HepG2 (cell line): ENCODE measurements around the gene PAXX. TPM values are rescaled to one million over a fixed set of nuclear protein-coding genes. Genes with fewer than 3 reads are reported as not detected.

Source experiments
- ATAC-seq: fragments of 200-7000 bp; cut with Tn5 transposase; 3 replicates; pipeline ENCODE4 v1.9.1; 2020; ENCODE audit warnings: mild to moderate bottlenecking, moderate library complexity
- BruUV-seq: library from RNA; stranded (reverse); fragments of 400-500 nt; replicated peaks from 2 replicates; lab custom pipeline; 2021; lab: Mats Ljungman, UMichigan
- CTCF ChIA-PET: fragments of 300-600 bp; formaldehyde crosslinking; extraction: SDS; loops from one replicate; lab custom pipeline; 2021; ENCODE audit warnings: low total read pairs, inconsistent platforms, low intra/inter-chr PET ratio; lab: Yijun Ruan, JAX
- POLR2A ChIA-PET: fragments of 350-600 bp; sonication (Branson Sonifier 250); formaldehyde crosslinking; loops from one replicate; lab custom pipeline; 2020; ENCODE audit warnings: antibody characterized with exemption, inconsistent platforms; lab: Yijun Ruan, JAX
- DNase-seq: peaks from one replicate; pipeline ENCODE4 v3.0.0-alpha.2; 2015; ENCODE audit warnings: low spot score
- FAIRE-seq: peaks from 3 replicates; lab custom pipeline; 2011; peaks lifted over from hg19 to GRCh38; lab: Jason Lieb, UNC
- H2AFZ ChIP-seq: one replicate; pipeline ENCODE4 v1.6.1; 2011; ENCODE audit warnings: low read length, inconsistent platforms
- H3K27ac ChIP-seq: fragments of 300-600 bp; 3 replicates; pipeline ENCODE4 v1.8.0; 2011; ENCODE audit warnings: mixed run types, mild to moderate bottlenecking, mixed read lengths, low read length, inconsistent platforms; ENCODE audit not compliant: insufficient read depth; ENCODE audit errors: extremely low read length
- H3K27me3 ChIP-seq, 2 experiments: fragments of 200-600 bp in 1 of 2; 2 replicates in 1 of 2; 3 replicates in 1 of 2; pipeline versions ENCODE4 v1.6.0 to v1.8.0; 2011; ENCODE audit warnings: low read length in 2 of 2, mild to moderate bottlenecking in 2 of 2, moderate library complexity in 2 of 2, inconsistent platforms in 1 of 2; ENCODE audit not compliant: insufficient read depth in 2 of 2, control insufficient read depth in 1 of 2
- H3K36me3 ChIP-seq, 2 experiments: fragments of 200-600 bp in 1 of 2; replicated peaks in 1 of 2; 2 replicates in 1 of 2; 3 replicates in 1 of 2; pipeline versions ENCODE4 v1.5.1 to v1.8.0; 2011; ENCODE audit warnings: low read length in 2 of 2, inconsistent platforms in 1 of 2; ENCODE audit not compliant: insufficient read depth in 2 of 2, control insufficient read depth in 1 of 2
- H3K4me1 ChIP-seq: 2 replicates; pipeline ENCODE4 v1.5.1; 2012; ENCODE audit warnings: low read length, inconsistent platforms; ENCODE audit not compliant: insufficient read depth
- H3K4me2 ChIP-seq: 2 replicates; pipeline ENCODE4 v1.6.0; 2011; ENCODE audit warnings: low read depth, low read length, inconsistent platforms
- H3K4me3 ChIP-seq, 3 experiments: fragments of 200-600 bp in 1 of 3; sonication (generic), shearing (Covaris generic) in 1 of 3; replicated peaks in 1 of 3; 2 replicates each; pipeline ENCODE4 v1.5.1; 2011 to 2016; ENCODE audit warnings: low read length in 3 of 3, inconsistent platforms in 2 of 3, low read depth in 2 of 3, mild to moderate bottlenecking in 2 of 3, control low read depth in 1 of 3, mixed read lengths in 1 of 3; ENCODE audit not compliant: insufficient read depth in 1 of 3
- H3K79me2 ChIP-seq: one replicate; pipeline ENCODE4 v1.6.1; 2011; ENCODE audit warnings: low read length, inconsistent platforms; ENCODE audit not compliant: insufficient read depth
- H3K9ac ChIP-seq: 2 replicates; pipeline ENCODE4 v1.6.0; 2011; ENCODE audit warnings: mild to moderate bottlenecking, low read depth, low read length, inconsistent platforms; ENCODE audit not compliant: insufficient read depth
- H3K9me3 ChIP-seq: 2 replicates; pipeline ENCODE4 v1.5.1; 2012; ENCODE audit warnings: mild to moderate bottlenecking, low read length
- H4K20me1 ChIP-seq: 2 replicates; pipeline ENCODE4 v1.6.0; 2011; ENCODE audit warnings: inconsistent platforms, mild to moderate bottlenecking, low read length, moderate library complexity; ENCODE audit not compliant: insufficient read depth
- BHLHE40 ChIP-seq: IDR thresholded peaks from 2 replicates; pipeline ENCODE4 v1.6.1; 2011; ENCODE audit warnings: low read length, improper control_type of control experiment
- CEBPB ChIP-seq: IDR thresholded peaks from 2 replicates; pipeline ENCODE4 v1.6.1; 2011; ENCODE audit warnings: low read depth, low read length, improper control_type of control experiment, borderline replicate concordance
- FOXK2 ChIP-seq: fragments of 450-650 bp; IDR thresholded peaks from 2 replicates; pipeline ENCODE4 v1.6.1; 2016
- HIC2 ChIP-seq: sonication (generic); formaldehyde crosslinking; IDR thresholded peaks from 2 replicates; pipeline ENCODE4 v1.9.0; 2022; ENCODE audit warnings: low read depth, missing genetic modification reagents
- HNRNPL ChIP-seq: fragments of 200-400 bp; formaldehyde crosslinking; IDR thresholded peaks from 2 replicates; pipeline ENCODE4 v1.6.1; 2017; ENCODE audit warnings: mild to moderate bottlenecking, low read depth, low read length
- KLF16 ChIP-seq, 2 experiments: sonication (generic) in 1 of 2; formaldehyde crosslinking in 1 of 2; IDR thresholded peaks; 2 replicates each; pipeline versions ENCODE4 v1.6.1 to v1.8.0; 2016 to 2023; ENCODE audit warnings: missing genetic modification reagents in 2 of 2, missing compliant biosample characterization in 1 of 2
- KLF6 ChIP-seq: IDR thresholded peaks from 2 replicates; pipeline ENCODE4 v1.8.0; 2016; ENCODE audit warnings: missing biosample characterization, missing genetic modification reagents
- MXI1 ChIP-seq: IDR thresholded peaks from 3 replicates; pipeline ENCODE4 v1.6.1; 2012; ENCODE audit warnings: low read depth, low read length, inconsistent platforms, borderline replicate concordance
- NR2F6 ChIP-seq, 2 experiments: IDR thresholded peaks; 2 replicates each; pipeline ENCODE4 v1.6.1; 2016; ENCODE audit warnings: antibody characterized with exemption in 1 of 2, mild to moderate bottlenecking in 1 of 2
- PCBP1 ChIP-seq: fragments of 200-400 bp; formaldehyde crosslinking; IDR thresholded peaks from 2 replicates; pipeline ENCODE4 v1.6.1; 2017; ENCODE audit warnings: mild to moderate bottlenecking, low read depth, low read length, borderline replicate concordance
- RBM22 ChIP-seq: fragments of 200-400 bp; formaldehyde crosslinking; optimal IDR thresholded peaks from 2 replicates; pipeline ENCODE3; 2017; ENCODE audit warnings: mild to moderate bottlenecking, low read length, moderate library complexity
- RFX1 ChIP-seq: fragments of 450-650 bp; IDR thresholded peaks from 2 replicates; pipeline ENCODE4 v1.6.1; 2017
- RFX3 ChIP-seq: IDR thresholded peaks from 2 replicates; pipeline ENCODE4 v1.6.1; 2016; ENCODE audit warnings: missing biosample characterization, missing genetic modification reagents
- SP5 ChIP-seq: IDR thresholded peaks from 2 replicates; pipeline ENCODE4 v1.6.1; 2016; ENCODE audit warnings: low read depth, borderline replicate concordance
- ZNF260 ChIP-seq: sonication (generic); formaldehyde crosslinking; IDR thresholded peaks from 2 replicates; pipeline ENCODE4 v1.4.0; 2020; ENCODE audit warnings: missing genetic modification reagents, low read depth, mild to moderate bottlenecking, borderline replicate concordance
- ZNF607 ChIP-seq: sonication (generic); formaldehyde crosslinking; IDR thresholded peaks from 2 replicates; pipeline ENCODE4 v1.5.1; 2020; ENCODE audit warnings: missing genetic modification reagents, mild to moderate bottlenecking, borderline replicate concordance
- WGBS: methylation state at CpG from one replicate; pipeline ENCODE4 v1.1.6; 2017; ENCODE audit warnings: low lambda C conversion rate; 5-methylcytosine and 5-hydroxymethylcytosine counted together
- in situ Hi-C: cut with HindIII; loops from 2 replicates; pipeline ENCODE4 v1.10.0; 2017; ENCODE audit warnings: low pct_unique_long_range_greater_than_20kb; ENCODE audit not compliant: extremely low pct_ligation_motif_present
- intact Hi-C: fragments of 100-400 bp; cut with micrococcal nuclease; formaldehyde crosslinking; loops from one replicate; pipeline ENCODE4 v1.10.0; 2022; ENCODE audit not compliant: unreplicated experiment
- polyA plus RNA-seq, 8 experiments: library from polyadenylated mRNA; depleted of rRNA in 3 of 8; stranded (reverse) in 7 of 8; unstranded in 1 of 8; fragments of >200 nt; fragmentation: Illumina TruSeq in 4 of 8; extraction: Trizol in 4 of 8; gene quantifications; 2 replicates each; pipeline versions ENCODE4 v1.2.1 to v1.2.3, GENCODE V29; 2011 to 2016; ENCODE audit warnings: low read depth in 4 of 8, missing spikeins in 1 of 8, mixed read lengths in 1 of 8; ENCODE audit not compliant: insufficient read depth in 1 of 8
- total RNA-seq, 5 experiments: library from RNA; depleted of rRNA; stranded (reverse); fragments of >200 nt; fragmentation: Illumina TruSeq; extraction: Trizol; gene quantifications; 2 replicates each; pipeline ENCODE4 v1.2.3, GENCODE V29; 2016; ENCODE audit warnings: low read depth in 1 of 5
- TF ChIP-seq, protein P1 (sequence below): sonication (generic); formaldehyde crosslinking; IDR thresholded peaks from 2 replicates; pipeline ENCODE4 v1.4.0; 2020; ENCODE audit warnings: missing genetic modification reagents
- TF ChIP-seq, protein P2 (sequence below): sonication (generic); formaldehyde crosslinking; IDR thresholded peaks from 2 replicates; pipeline ENCODE4 v1.5.1; 2020; ENCODE audit warnings: missing genetic modification reagents, mild to moderate bottlenecking, borderline replicate concordance

Gene PAXX
- total and polyA plus RNA-seq, 2 of the 13 experiments (the other 11 are each of a cell fraction or from before 2014, with no cell fraction given) = 14.0 to 31.9 TPM

- Histone ChIP-seq H3K9ac (no peak overlapping the region), H3K36me3 (no peaks in the 10 kb centered on the region), H3K4me2 (peak overlapping the region; percentile 23; the same call in 1 of the 2 replicates), H3K9me3 (no peaks in the 10 kb centered on the region), H3K79me2 (no peaks in the 10 kb centered on the region), H2AFZ (no peak overlapping the region), H4K20me1 (no peaks in the 10 kb centered on the region), H3K27me3 (peaks cover 0 to 16% of the 10 kb centered on the region in 2 experiments; a peak in 2 of 5 replicates), H3K4me1 (peaks cover 83% of the 10 kb centered on the region), H3K4me3 (no peak overlapping the region; a peak in 1 of 6 replicates), H3K27ac (no peak overlapping the region)
- POLR2A ChIA-PET = interaction anchor here (1.4 kb wide), 1 partner anchor 9 kb away, joined by 3 read pairs; no protein-coding TSS in a partner anchor
- FAIRE-seq (no peak), ATAC-seq (no peak), DNase-seq (peak; percentile 52)
- intact Hi-C loops = no loop called here
- BruUV-seq = no TSS peak
- in situ Hi-C loops = no loop called here
- CTCF ChIA-PET = no interaction called here
- no CpG with 5 or more reads among the region's 21 CpGs for WGBS
- TF ChIP-seq FOXK2 (no peak), HIC2 (peak; percentile 78), KLF6 (CRISPR knock-in tag) (no peak), CEBPB (0 out of 2 replicates have a peak, but pooled peaks have one; percentile 9), RFX3 (CRISPR knock-in tag) (peak; percentile 76), ZNF260 (CRISPR knock-in tag) (no peak), SP5 (CRISPR knock-in tag) (0 out of 2 replicates have a peak, but pooled peaks have one; percentile 12), PCBP1 (0 out of 2 replicates have a peak, but pooled peaks have one; percentile 22), RBM22 (peak; percentile 51), ZNF607 (CRISPR knock-in tag) (no peak), NR2F6 (IDR thresholded peaks at IDR 0.05) (peak; percentile 18; the same call in 1 of the 2 replicates), NR2F6 (CRISPR knock-in tag; IDR thresholded peaks at IDR 0.05) (peak; percentile 20; the same call in 1 of the 2 replicates), MXI1 (peak; percentile 80; the same call in 2 of the 3 replicates), HNRNPL (peak; percentile 98), RFX1 (peak; percentile 81), BHLHE40 (peak; percentile 49; the same call in 1 of the 2 replicates), KLF16 (CRISPR knock-in tag; IDR thresholded peaks at IDR 0.05) (no peak)
- TF ChIP-seq, protein P1, sequence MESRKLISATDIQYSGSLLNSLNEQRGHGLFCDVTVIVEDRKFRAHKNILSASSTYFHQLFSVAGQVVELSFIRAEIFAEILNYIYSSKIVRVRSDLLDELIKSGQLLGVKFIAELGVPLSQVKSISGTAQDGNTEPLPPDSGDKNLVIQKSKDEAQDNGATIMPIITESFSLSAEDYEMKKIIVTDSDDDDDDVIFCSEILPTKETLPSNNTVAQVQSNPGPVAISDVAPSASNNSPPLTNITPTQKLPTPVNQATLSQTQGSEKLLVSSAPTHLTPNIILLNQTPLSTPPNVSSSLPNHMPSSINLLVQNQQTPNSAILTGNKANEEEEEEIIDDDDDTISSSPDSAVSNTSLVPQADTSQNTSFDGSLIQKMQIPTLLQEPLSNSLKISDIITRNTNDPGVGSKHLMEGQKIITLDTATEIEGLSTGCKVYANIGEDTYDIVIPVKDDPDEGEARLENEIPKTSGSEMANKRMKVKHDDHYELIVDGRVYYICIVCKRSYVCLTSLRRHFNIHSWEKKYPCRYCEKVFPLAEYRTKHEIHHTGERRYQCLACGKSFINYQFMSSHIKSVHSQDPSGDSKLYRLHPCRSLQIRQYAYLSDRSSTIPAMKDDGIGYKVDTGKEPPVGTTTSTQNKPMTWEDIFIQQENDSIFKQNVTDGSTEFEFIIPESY (CRISPR knock-in tag) = peak; percentile 52; the same call in 1 of the 2 replicates
- TF ChIP-seq, protein P2, sequence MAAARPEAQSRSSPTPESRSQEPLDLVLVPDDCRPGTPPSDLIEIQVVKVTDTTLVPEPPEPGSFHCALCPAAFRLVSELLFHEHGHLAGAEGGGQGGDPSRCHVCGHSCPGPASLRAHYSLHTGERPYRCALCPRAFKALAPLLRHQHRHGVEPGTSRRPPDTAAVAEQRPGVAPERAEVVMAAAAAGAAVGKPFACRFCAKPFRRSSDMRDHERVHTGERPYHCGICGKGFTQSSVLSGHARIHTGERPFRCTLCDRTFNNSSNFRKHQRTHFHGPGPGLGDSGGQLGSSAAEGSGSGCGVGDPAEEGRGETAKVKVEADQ = no peak
Measured at GRCh38 chr9:137025517-137025966, 33.3 kb downstream of the PAXX start.
